GM12878 (cell line): Measurements from ENCODE around the gene SELPLG. TPM values are rescaled to one million over a fixed set of nuclear protein-coding genes. Genes with fewer than 3 reads are reported as not detected.

Experiments
- ATAC-seq: fragments of 200-7000 bp; cut with Tn5 transposase; 3 replicates; pipeline ENCODE4 v1.9.1; 2020; ENCODE audit warnings: mild to moderate bottlenecking, moderate library complexity
- BruUV-seq: library from RNA; stranded (reverse); fragments of 400-500 nt; replicated peaks from 2 replicates; lab custom pipeline; 2021; lab: Mats Ljungman, UMichigan
- CTCF ChIA-PET: fragments of 300-600 bp; sonication (Branson Sonifier 250); formaldehyde crosslinking; extraction: SDS; loops from one replicate; lab custom pipeline; 2021; ENCODE audit warnings: inconsistent platforms; lab: Yijun Ruan, JAX
- POLR2A ChIA-PET: fragments of 350-600 bp; formaldehyde crosslinking; extraction: SDS; loops from one replicate; lab custom pipeline; 2021; ENCODE audit warnings: inconsistent platforms; lab: Charles Lee
- RAD21 ChIA-PET: fragments of 300-600 bp; sonication (Branson Sonifier 250); formaldehyde crosslinking; loops from one replicate; lab custom pipeline; 2023; ENCODE audit warnings: antibody characterized with exemption; ENCODE audit not compliant: unreplicated experiment; lab: Charles Lee
- SMC1A ChIA-PET: fragments of 300-600 bp; sonication (Branson Sonifier 250); formaldehyde crosslinking; loops from one replicate; lab custom pipeline; 2023; ENCODE audit not compliant: unreplicated experiment, uncharacterized antibody; lab: Charles Lee
- DNase-seq: peaks from one replicate; pipeline ENCODE4 v3.0.0-alpha.2; 2011; ENCODE audit warnings: low read depth, low spot score
- FAIRE-seq: peaks from 3 replicates; lab custom pipeline; 2011; peaks lifted over from hg19 to GRCh38; lab: Jason Lieb, UNC
- H2AFZ ChIP-seq: 2 replicates; pipeline ENCODE4 v1.6.0; 2011; ENCODE audit warnings: low read depth, low read length, control low read depth; ENCODE audit not compliant: control insufficient read depth
- H3K27ac ChIP-seq: 2 replicates; pipeline ENCODE4 v1.5.1; 2011; ENCODE audit warnings: control low read depth; ENCODE audit not compliant: control insufficient read depth, insufficient read depth
- H3K27me3 ChIP-seq, 2 experiments: replicated peaks in 1 of 2; 2 replicates each; pipeline versions ENCODE4 v1.6.0 to v1.6.1; 2011; ENCODE audit warnings: low read length in 1 of 2; ENCODE audit not compliant: control insufficient read depth in 2 of 2, insufficient read depth in 2 of 2
- H3K36me3 ChIP-seq, 2 experiments: 2 replicates each; pipeline ENCODE4 v1.5.1; 2011; ENCODE audit warnings: low read length in 1 of 2; ENCODE audit not compliant: control insufficient read depth in 2 of 2, insufficient read depth in 2 of 2
- H3K4me1 ChIP-seq: 2 replicates; pipeline ENCODE4 v1.6.1; 2011; ENCODE audit warnings: mild to moderate bottlenecking, low read length, moderate library complexity, mixed read lengths; ENCODE audit not compliant: control insufficient read depth, insufficient read depth
- H3K4me2 ChIP-seq: 2 replicates; pipeline ENCODE4 v1.6.0; 2011; ENCODE audit warnings: control low read depth; ENCODE audit not compliant: control insufficient read depth, insufficient read depth
- H3K4me3 ChIP-seq: fragments of 200-600 bp; sonication (generic); 2 replicates; pipeline ENCODE4 v1.5.1; 2016
- H3K79me2 ChIP-seq: 2 replicates; pipeline ENCODE4 v1.6.0; 2011; ENCODE audit warnings: low read length; ENCODE audit not compliant: control insufficient read depth, insufficient read depth
- H3K9ac ChIP-seq: 2 replicates; pipeline ENCODE4 v1.8.0; 2011; ENCODE audit warnings: low read length, control low read depth, mixed read lengths; ENCODE audit not compliant: control insufficient read depth, insufficient read depth
- H3K9me3 ChIP-seq: replicated peaks from 3 replicates; pipeline ENCODE4 v1.5.1; 2011; ENCODE audit warnings: mild to moderate bottlenecking, low read length; ENCODE audit not compliant: control insufficient read depth, insufficient read depth
- H4K20me1 ChIP-seq: 2 replicates; pipeline ENCODE4 v1.6.0; 2011; ENCODE audit not compliant: control insufficient read depth, insufficient read depth
- ATF2 ChIP-seq: IDR thresholded peaks from 2 replicates; pipeline ENCODE4 v1.6.1; 2012; ENCODE audit warnings: low read length, inconsistent platforms
- BHLHE40 ChIP-seq, 2 experiments: fragments of 450-650 bp in 1 of 2; IDR thresholded peaks; 2 replicates each; pipeline ENCODE4 v1.6.1; 2011 to 2017; ENCODE audit warnings: low read depth in 2 of 2, borderline replicate concordance in 1 of 2, improper control_type of control experiment in 1 of 2, low read length in 1 of 2, mild to moderate bottlenecking in 1 of 2
- EED ChIP-seq: sonication (generic); IDR thresholded peaks from 2 replicates; pipeline ENCODE4 v1.6.1; 2016; ENCODE audit warnings: antibody characterized with exemption, low read depth
- GATAD2B ChIP-seq: fragments of 450-650 bp; conservative IDR thresholded peaks from 2 replicates; pipeline ENCODE4 v1.6.1; 2017; ENCODE audit warnings: low read depth, mild to moderate bottlenecking, moderate library complexity
- IKZF2 ChIP-seq, 2 experiments: fragments of 450-650 bp; IDR thresholded peaks; 2 replicates each; pipeline ENCODE4 v1.6.1; 2017; ENCODE audit warnings: mild to moderate bottlenecking in 2 of 2, moderate library complexity in 2 of 2
- RB1 ChIP-seq: fragments of 450-650 bp; formaldehyde crosslinking; IDR thresholded peaks from 2 replicates; pipeline ENCODE4 v1.6.1; 2017; ENCODE audit warnings: mild to moderate bottlenecking, borderline replicate concordance
- RELA ChIP-seq: fragments of 450-650 bp; IDR thresholded peaks from 2 replicates; pipeline ENCODE4 v1.8.0; 2014; ENCODE audit warnings: borderline replicate concordance; ENCODE audit not compliant: partially characterized antibody
- SIX5 ChIP-seq: IDR thresholded peaks from 2 replicates; pipeline ENCODE4 v1.6.1; 2011; ENCODE audit warnings: mild to moderate bottlenecking, low read depth, low read length, moderate library complexity; ENCODE audit not compliant: severe bottlenecking
- SUPT20H ChIP-seq: IDR thresholded peaks from 2 replicates; pipeline ENCODE4 v1.6.1; 2011; ENCODE audit warnings: low read depth, mild to moderate bottlenecking, low read length, moderate library complexity, borderline replicate concordance; ENCODE audit not compliant: control insufficient read depth
- TCF12 ChIP-seq: IDR thresholded peaks from 2 replicates; pipeline ENCODE4 v1.6.1; 2011; ENCODE audit warnings: low read depth, mild to moderate bottlenecking, low read length
- ZSCAN29 ChIP-seq: fragments of 450-650 bp; IDR thresholded peaks from 2 replicates; pipeline ENCODE4 v1.6.1; 2017; ENCODE audit warnings: mild to moderate bottlenecking, moderate library complexity
- WGBS: methylation state at CpG from one replicate; pipeline ENCODE4 v1.1.6; 2016; ENCODE audit warnings: low lambda C conversion rate; ENCODE audit not compliant: insufficient replicate concordance, insufficient coverage; ENCODE audit errors: missing lambda C conversion rate; 5-methylcytosine and 5-hydroxymethylcytosine counted together
- in situ Hi-C: fragments of 300-500 bp; cut with MboI; formaldehyde crosslinking; loops from 9 replicates; pipeline ENCODE4 v1.14.3; 2018; ENCODE audit warnings: mixed read lengths
- intact Hi-C: fragments of 100-400 bp; cut with micrococcal nuclease; formaldehyde crosslinking; loops from one replicate; pipeline ENCODE4 v1.14.2; 2022; ENCODE audit not compliant: unreplicated experiment
- polyA plus RNA-seq, 11 experiments: library from polyadenylated mRNA; depleted of rRNA in 4 of 11; unstranded in 6 of 11; stranded (reverse) in 5 of 11; fragments of >200 nt; fragmentation: Nextera tagmentation in 4 of 11; fragmentation: Illumina TruSeq in 1 of 11; extraction: Ambion mirVana in 4 of 11; extraction: Trizol in 1 of 11; gene quantifications; 1 replicate in 1 of 11; 2 replicates in 10 of 11; pipeline versions ENCODE4 v1.2.1 to v1.2.3, GENCODE V29; 2011 to 2016; ENCODE audit warnings: inconsistent platforms in 2 of 11, missing spikeins in 2 of 11, low read depth in 1 of 11
- total RNA-seq, 4 experiments: library from RNA; depleted of rRNA in 3 of 4; stranded (reverse); fragments of >200 nt in 3 of 4; fragmentation: Illumina TruSeq in 1 of 4; extraction: Trizol in 1 of 4; gene quantifications; 2 replicates each; pipeline versions ENCODE4 v1.2.1 to v1.2.3, GENCODE V29; 2013 to 2021

SELPLG gene
- total and polyA plus RNA-seq, 10 of the 15 experiments (the other 5 are each of a cell fraction or from before 2014, with no cell fraction given): 3.2 to 32.3 (median 23.9) TPM

- H4K20me1 ChIP-seq: no peaks in the 10 kb centered on the region
- no peaks in the 10 kb centered on the region for H3K27me3 ChIP-seq
- H3K9me3 ChIP-seq: no peaks in the 10 kb centered on the region
- no peak for FAIRE-seq
- 85% methylated on average over 16 of the region's 16 CpGs for WGBS
- H3K9ac ChIP-seq: no peak overlapping the region
- H3K4me2 ChIP-seq: peak overlapping the region; percentile 38; the same call in 1 of the 2 replicates
- H3K4me1 ChIP-seq: peaks cover 48% of the 10 kb centered on the region
- peak overlapping the region; percentile 45 for H3K27ac ChIP-seq
- ATAC-seq: no peak
- DNase-seq: no peak
- ChIA-PET RAD21 (interaction anchor here (0.6 to 17.3 kb wide), 4 partner anchors 9 to 76 kb away, joined by 4 to 413 read pairs (median 222); partner anchors contain the start of genes ISCU and SART3), SMC1A (interaction anchor here (1.4 to 16.7 kb wide), 5 partner anchors 21 to 74 kb away, joined by 7 to 397 read pairs (median 88); partner anchors contain the start of genes ISCU and SART3), CTCF (interaction anchor here (2.2 to 17.2 kb wide), 4 partner anchors 23 to 75 kb away, joined by 4 to 244 read pairs (median 174); partner anchors contain the start of gene ISCU), POLR2A (interaction anchor here (0.7 to 1.4 kb wide), 2 partner anchors 22 kb away, joined by 3 read pairs; no protein-coding TSS in a partner anchor)
- H3K4me3 ChIP-seq: no peak overlapping the region
- no peak overlapping the region for H2AFZ ChIP-seq
- TF ChIP-seq BHLHE40 (IDR thresholded peaks at IDR 0.05; ENCODE audit: borderline replicate concordance in 1 of 2, low read depth in 2 of 2, low read length in 1 of 2): peak; percentile 17 to 44; a peak in 1 of 4 replicates
- TF ChIP-seq ZSCAN29: no peak
- no peak for TF ChIP-seq SUPT20H
- TF ChIP-seq EED: no peak
- TF ChIP-seq SIX5: no peak
- 0 out of 4 replicates have a peak, but pooled peaks of 1 of the 2 experiments have one; percentile 14 for TF ChIP-seq IKZF2 (IDR thresholded peaks at IDR 0.05)
- TF ChIP-seq RELA: no peak
- TF ChIP-seq ATF2: 0 out of 2 replicates have a peak, but pooled peaks have one; percentile 24
- TF ChIP-seq TCF12: 0 out of 2 replicates have a peak, but pooled peaks have one; percentile 14
- no peak for TF ChIP-seq GATAD2B
- no peak for TF ChIP-seq RB1
- intact Hi-C loops: no loop called here
- in situ Hi-C loops: no loop called here
- H3K79me2 ChIP-seq: no peaks in the 10 kb centered on the region; the same call in 1 of the 2 replicates
- no TSS peak for BruUV-seq
- peaks cover 10 to 13% of the 10 kb centered on the region in 2 experiments for H3K36me3 ChIP-seq
Observed at GRCh38 chr12:108642269-108642870, 8.7 kb upstream of the SELPLG start.
